Measurements from ENCODE around the gene TRNP1. TPM values are rescaled to one million over a fixed set of nuclear protein-coding genes. Genes with fewer than 3 reads are reported as not detected.

TRNP1 gene
- total RNA-seq, 1 donor from 2014 or later, result 15.3 TPM

- DNase-seq (ENCODE audit: low read depth) (no peak), FAIRE-seq (no peak)
- TF ChIP-seq CTCF (IDR thresholded peaks at IDR 0.05; ENCODE audit: insufficient read depth, low read length, severe bottlenecking), result no peak
- Histone ChIP-seq H3K27me3 (ENCODE audit: control insufficient read depth, insufficient read depth, low read length) (no peaks in the 10 kb centered on the region), H3K36me3 (ENCODE audit: control insufficient read depth, insufficient read depth, low read length) (no peaks in the 10 kb centered on the region), H3K4me3 (ENCODE audit: low read depth, low read length) (no peak overlapping the region)
Observed at GRCh38 chr1:26965213-26965612, 28.3 kb upstream of the TRNP1 start.

- Histone ChIP-seq H3K27me3 (ENCODE audit: control insufficient read depth, insufficient read depth, low read length) (no peaks in the 10 kb centered on the region), H3K4me3 (ENCODE audit: low read depth, low read length) (no peak overlapping the region)
- no peak for FAIRE-seq
Observed at GRCh38 chr1:26965628-26966027, 27.9 kb upstream of the TRNP1 start.

GRCh38 chr1:26970810-26971209 is 22.7 kb upstream of the TRNP1 start:
- TF ChIP-seq CTCF (IDR thresholded peaks at IDR 0.05; ENCODE audit: insufficient read depth, low read length, severe bottlenecking), result no peak
- no peak overlapping the region for H3K4me3 ChIP-seq (ENCODE audit: low read depth, low read length)
- no peaks in the 10 kb centered on the region for H3K27me3 ChIP-seq (ENCODE audit: control insufficient read depth, insufficient read depth, low read length)
- FAIRE-seq, result peak; percentile 64
- DNase-seq (ENCODE audit: low read depth), result peak; percentile 44
- H3K36me3 ChIP-seq (ENCODE audit: control insufficient read depth, insufficient read depth, low read length), result no peaks in the 10 kb centered on the region

More at GRCh38 chr1:26965628-26966027, 27.9 kb upstream of the TRNP1 start:
- TF ChIP-seq CTCF (IDR thresholded peaks at IDR 0.05; ENCODE audit: insufficient read depth, low read length, severe bottlenecking), result no peak
- no peaks in the 10 kb centered on the region for H3K36me3 ChIP-seq (ENCODE audit: control insufficient read depth, insufficient read depth, low read length)
- DNase-seq (ENCODE audit: low read depth), result no peak

- H3K27me3 ChIP-seq (ENCODE audit: control insufficient read depth, insufficient read depth, low read length), result no peaks in the 10 kb centered on the region
- H3K36me3 ChIP-seq (ENCODE audit: control insufficient read depth, insufficient read depth, low read length), result no peaks in the 10 kb centered on the region
- TF ChIP-seq CTCF (IDR thresholded peaks at IDR 0.05; ENCODE audit: insufficient read depth, low read length, severe bottlenecking), result no peak
- DNase-seq (ENCODE audit: low read depth) (no peak), FAIRE-seq (peak; percentile 64)
- no peak overlapping the region for H3K4me3 ChIP-seq (ENCODE audit: low read depth, low read length)
Observed at GRCh38 chr1:26971590-26971989, 21.9 kb upstream of the TRNP1 start.

GRCh38 chr1:26972390-26972789 is 21.1 kb upstream of the TRNP1 start:
- Histone ChIP-seq H3K4me3 (ENCODE audit: low read depth, low read length) (no peak overlapping the region), H3K27me3 (ENCODE audit: control insufficient read depth, insufficient read depth, low read length) (no peaks in the 10 kb centered on the region), H3K36me3 (ENCODE audit: control insufficient read depth, insufficient read depth, low read length) (no peaks in the 10 kb centered on the region)
- DNase-seq (ENCODE audit: low read depth), result no peak
- TF ChIP-seq CTCF (IDR thresholded peaks at IDR 0.05; ENCODE audit: insufficient read depth, low read length, severe bottlenecking), result no peak
- FAIRE-seq, result no peak

GRCh38 chr1:26972821-26973220 is 20.7 kb upstream of the TRNP1 start:
- H3K36me3 ChIP-seq (ENCODE audit: control insufficient read depth, insufficient read depth, low read length), result no peaks in the 10 kb centered on the region
- DNase-seq (ENCODE audit: low read depth) (no peak), FAIRE-seq (no peak)
- no peaks in the 10 kb centered on the region for H3K27me3 ChIP-seq (ENCODE audit: control insufficient read depth, insufficient read depth, low read length)
- no peak for TF ChIP-seq CTCF (IDR thresholded peaks at IDR 0.05; ENCODE audit: insufficient read depth, low read length, severe bottlenecking)
- H3K4me3 ChIP-seq (ENCODE audit: low read depth, low read length), result no peak overlapping the region
